ENCODE measurements around the gene AIPL1. TPM values are rescaled to one million over a fixed set of nuclear protein-coding genes. Genes with fewer than 3 reads are reported as not detected.

AIPL1 gene
- total RNA-seq, 1 donor from 2014 or later, result not detected

DNA sequence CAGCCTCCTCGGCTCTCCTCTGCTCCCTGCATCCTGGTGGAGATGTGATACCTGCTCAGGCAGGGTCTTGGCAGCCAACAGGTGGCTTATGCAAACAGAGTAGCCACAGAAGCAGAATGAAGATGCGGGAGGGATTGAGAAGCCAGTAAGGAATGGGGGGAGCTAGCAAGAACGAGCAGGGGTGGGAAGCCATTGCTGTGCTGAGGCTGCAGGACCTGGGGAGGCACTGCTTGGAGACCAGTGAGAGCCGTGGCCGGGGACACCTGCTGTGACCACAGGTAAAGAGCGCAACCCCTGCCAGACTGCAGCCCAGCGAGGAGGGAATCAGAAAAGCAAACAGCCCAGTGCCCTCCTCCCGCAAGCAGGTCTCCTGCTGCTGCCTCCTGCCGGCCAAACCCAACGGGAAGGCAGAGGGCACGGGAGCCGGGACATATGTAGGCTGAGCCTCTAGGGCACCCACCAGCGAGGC, 14.7 kb downstream of the AIPL1 start:
- DNase-seq (ENCODE audit: low read depth, low spot score), result no peak

DNA sequence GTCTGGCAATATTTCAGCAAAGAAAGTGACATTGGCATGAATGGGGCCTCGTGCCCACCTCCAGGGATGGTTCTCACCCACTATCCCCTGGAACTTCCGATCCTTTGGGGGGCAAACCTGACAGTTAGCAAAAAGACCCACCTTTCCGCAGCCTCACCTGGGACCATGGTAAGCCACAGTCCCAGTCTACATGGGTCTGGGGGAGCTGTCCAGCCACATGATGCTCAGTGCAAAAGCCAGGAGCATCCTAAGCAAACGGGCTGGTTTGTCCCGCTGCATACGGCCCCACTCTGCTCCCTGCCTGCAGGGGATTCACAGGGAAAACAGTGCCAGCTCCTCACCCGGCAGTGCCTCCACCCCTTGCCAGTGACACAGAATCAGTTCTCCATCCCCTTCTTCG, 19.3 kb downstream of the AIPL1 start:
- no peak for DNase-seq (ENCODE audit: low read depth, low spot score)

DNA sequence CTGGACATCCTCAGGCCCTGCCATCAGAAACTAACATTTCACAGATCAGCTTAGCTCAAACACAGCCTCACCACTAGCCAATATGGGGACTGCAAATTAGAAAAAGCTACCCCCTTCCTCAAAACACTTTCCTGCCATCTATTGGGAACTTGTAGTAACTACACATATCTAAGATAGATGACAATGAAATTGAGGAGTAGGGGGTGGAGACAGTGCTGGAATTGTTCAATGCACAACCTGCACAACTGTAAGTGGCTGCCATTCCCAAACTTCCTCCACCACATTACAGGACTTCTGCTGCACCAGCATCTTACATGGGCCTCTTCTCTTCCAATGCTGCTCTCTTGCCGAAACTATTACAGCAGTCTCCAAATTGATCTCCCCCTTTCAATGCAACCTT, 21.9 kb downstream of the AIPL1 start:
- DNase-seq (ENCODE audit: low read depth, low spot score), result peak; percentile 19

DNA sequence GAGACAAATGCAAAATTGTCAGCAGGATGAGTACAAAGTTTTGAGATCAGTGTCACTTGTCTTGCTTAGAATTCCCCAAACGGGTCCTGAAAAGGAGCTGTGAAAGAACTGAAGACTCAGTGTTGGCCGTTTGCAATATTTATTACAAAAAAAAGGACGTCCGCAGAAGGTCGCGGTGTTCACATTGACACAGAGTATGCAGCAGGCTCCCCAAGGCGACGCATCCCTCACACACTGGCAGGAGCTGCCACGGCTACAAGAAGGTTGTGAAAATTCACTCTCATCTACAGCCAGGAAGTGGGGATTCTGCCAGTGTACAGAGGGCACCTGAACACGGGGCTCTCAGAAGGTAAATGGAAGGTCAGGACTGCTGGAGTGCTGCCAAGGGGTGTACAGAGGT, 26.2 kb downstream of the AIPL1 start:
- DNase-seq (ENCODE audit: low read depth, low spot score), result no peak

DNA sequence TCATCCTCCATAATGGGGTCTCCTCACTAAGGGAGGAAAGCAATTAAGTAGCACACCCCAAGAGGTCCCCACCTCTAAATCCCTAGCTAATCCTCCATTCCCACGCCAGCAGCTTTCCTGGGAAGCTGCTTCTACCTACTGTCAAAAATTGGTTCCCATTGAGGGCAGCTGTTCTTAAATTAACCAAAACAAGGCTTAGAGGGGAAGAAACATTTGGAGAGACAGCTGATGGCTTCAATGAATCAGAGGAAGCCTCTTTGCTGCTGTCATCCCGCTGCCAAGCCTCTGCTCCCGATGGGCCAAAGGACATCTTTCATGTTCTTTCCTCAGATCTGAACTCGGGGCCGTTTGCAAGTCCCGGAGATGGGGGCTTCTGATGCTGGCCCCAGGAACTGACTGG, 26.6 kb downstream of the AIPL1 start:
- no peak for DNase-seq (ENCODE audit: low read depth, low spot score)

DNA sequence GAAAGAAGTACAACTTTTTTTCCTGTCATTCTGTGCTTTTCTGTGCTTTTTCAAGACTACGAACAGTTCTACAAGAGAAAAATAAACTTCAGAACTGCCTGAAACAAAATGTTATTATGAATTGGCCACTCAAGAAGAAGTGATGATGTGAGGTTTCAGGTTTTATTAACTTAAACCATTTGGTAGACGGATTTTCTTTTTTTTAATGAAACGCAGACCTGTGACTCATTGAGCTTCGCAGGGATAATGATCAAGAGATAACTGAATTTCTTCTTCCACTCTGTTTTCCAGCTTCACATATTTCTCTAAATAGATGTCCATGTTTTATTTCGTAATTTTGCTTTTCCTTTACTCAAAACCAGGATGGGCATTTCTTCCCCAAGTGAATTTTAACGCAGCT, 32.7 kb downstream of the AIPL1 start:
- no peak for DNase-seq (ENCODE audit: low read depth, low spot score)

DNA sequence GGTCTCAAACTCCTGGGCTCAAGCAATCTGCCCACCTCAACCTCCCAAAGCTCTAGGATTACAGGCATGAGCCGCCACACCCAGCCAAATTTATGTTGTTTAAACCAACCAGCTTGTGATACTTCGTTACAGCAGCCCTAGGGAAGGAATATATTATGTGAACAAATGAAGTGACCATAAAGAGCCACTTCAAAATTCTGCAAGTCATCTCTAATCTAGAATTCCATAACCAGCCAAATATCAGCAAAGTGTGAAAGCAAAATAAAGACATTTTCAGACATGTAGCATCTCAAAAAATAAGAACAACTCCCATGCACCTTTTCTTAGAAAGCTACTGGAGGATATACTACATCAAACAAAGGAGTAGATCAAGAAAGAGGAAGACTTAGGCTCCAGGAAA, 36.0 kb downstream of the AIPL1 start:
- DNase-seq (ENCODE audit: low read depth, low spot score), result no peak

DNA sequence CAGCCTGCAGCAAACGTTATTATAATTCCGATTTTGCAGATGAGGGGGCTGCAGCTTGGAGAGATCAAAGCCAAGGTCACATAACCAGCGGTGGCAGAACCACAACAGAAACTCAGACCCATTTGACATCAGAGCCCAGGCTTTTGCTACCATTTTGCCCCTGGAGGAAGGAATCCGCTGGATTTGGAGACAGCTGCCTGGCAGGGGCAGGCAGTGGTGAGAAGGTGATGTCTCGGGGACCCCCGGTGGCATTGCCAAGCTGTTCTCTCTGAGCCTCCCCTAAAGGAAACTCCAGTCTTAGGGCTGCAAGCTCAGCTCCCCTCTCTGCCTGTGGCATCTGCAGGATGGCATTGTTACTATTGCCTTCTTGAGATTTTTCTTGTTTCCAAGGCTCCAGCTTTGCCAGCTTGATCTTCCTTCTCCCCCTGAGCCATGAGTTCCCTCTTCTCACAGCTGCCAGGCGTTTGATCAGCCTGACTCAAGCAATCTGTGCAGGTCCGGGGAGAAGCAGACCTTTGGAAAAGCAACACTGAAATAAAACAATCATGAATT, 40.8 kb downstream of the AIPL1 start:
- no peak for DNase-seq (ENCODE audit: low read depth, low spot score)

DNA sequence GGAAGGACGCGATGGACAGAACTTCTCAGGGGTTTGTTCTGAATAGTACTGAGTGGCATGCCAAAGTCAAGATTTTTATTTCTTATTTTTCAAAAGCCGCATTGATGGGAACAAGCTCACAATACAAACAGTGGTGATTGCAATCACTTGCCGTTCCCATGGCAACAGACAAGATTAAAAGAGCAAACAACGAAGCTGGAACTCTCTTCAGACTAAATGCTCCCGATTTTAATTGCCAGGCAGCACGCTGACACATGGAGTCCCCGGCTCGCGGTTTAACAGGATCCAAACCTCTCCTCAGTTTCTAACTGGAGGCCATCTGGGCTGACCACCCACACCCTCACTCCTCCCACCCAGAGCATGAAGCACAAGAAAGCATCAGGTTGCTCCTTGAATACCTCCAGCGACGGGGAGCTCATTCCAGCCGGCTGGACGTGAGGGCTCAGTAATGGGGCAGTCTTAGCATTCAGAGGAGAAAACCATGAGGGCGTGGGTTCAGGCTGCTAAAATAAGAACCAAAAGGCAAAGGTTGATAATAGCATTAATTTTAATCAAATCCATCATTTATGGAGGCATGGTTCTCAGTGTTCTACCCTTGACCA, 41.5 kb downstream of the AIPL1 start:
- DNase-seq (ENCODE audit: low read depth, low spot score), result no peak

DNA sequence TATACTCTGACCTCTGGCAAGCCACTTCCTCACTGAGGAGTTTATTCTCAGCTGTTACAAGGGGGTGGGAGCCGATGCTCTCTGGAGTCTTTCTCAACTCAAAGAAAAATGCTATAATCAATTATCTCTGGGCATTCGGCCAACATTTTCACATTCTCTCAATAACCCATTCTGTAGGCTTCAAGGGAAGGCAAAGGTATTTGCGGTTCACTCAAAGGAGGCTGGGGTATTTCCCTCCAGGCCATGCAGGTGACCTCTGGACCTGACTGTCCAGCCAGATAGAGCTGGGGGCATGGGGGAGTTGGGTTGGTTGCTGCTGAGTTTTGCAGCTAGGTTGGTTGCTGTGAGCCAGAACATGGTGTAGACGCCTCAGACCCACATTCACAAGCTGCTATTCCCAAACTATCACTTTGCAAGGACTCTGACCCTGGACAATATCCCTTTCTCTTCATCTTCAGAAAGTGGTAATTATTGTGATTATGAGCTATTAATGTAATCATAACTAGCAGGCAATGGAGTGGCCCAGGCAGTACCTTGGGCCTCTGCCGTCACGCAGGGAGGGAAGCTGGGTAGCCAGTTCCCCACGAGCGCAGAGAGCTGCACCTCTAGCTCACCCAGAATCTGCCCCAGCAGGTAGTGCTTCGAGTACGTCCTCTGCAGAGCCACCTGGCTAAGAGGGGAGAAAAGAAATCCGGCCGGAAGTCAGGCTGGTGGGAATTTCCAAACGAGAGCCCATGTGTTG, 42.1 kb downstream of the AIPL1 start:
- DNase-seq (ENCODE audit: low read depth, low spot score), result no peak

DNA sequence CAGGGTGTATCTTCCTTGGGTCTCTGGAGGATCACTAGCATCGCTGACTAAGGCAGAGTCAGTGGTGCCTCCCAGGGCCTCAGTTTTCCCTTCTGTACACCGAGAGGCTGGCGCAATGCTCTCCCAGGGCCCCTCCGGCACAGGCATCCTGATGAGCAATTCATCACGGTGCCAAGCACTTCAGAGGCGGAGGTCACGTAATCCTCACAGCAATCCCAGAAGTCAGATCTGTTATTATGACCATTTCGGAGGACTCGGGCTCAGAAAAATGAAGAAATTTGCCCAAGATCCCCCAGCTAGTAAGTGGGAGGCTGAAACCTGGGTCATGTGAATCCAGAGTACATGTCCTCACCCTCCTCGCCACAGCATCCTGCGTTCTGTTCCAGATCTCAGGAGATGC, 46.5 kb downstream of the AIPL1 start:
- no peak for DNase-seq (ENCODE audit: low read depth, low spot score)

DNA sequence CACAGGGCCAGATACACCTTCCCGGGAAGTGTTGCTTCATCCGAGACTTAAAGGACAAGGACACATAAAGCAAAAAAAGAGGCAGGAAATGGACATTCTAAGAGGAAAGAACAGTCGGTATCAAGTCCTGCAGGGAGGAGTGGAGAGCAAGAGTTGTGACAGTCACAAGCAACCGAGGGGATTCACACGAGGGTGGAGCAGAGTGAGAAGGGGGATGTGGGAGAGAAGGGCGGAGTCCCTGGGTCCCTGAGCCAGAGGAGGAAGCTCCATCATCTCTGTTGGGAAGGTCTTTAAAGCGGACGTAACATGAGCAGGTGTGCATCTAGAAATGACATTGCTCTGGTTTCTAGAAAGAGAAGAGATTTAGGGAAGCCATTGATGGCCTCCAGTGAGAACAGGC, 47.1 kb downstream of the AIPL1 start:
- DNase-seq (ENCODE audit: low read depth, low spot score), result no peak

DNA sequence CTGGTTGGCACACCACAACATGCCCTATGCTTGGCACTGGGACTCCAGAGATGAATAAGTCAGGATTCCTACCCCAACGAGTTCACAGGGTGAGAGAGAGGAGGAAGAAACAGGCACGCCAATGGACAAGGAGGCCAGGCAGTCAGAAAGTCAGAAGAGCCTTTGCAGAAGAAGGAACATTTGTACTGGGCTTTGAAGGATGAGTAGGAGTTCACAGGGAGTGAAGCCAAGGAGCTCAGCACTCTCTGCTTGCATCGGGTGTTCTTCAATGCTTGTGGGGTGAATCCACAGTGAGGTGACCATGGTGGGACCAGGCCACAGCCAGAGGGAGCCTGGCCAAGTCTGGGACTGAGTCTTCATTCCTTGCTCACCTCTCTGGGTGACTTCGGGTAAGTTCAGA, 47.5 kb downstream of the AIPL1 start:
- DNase-seq (ENCODE audit: low read depth, low spot score), result no peak

DNA sequence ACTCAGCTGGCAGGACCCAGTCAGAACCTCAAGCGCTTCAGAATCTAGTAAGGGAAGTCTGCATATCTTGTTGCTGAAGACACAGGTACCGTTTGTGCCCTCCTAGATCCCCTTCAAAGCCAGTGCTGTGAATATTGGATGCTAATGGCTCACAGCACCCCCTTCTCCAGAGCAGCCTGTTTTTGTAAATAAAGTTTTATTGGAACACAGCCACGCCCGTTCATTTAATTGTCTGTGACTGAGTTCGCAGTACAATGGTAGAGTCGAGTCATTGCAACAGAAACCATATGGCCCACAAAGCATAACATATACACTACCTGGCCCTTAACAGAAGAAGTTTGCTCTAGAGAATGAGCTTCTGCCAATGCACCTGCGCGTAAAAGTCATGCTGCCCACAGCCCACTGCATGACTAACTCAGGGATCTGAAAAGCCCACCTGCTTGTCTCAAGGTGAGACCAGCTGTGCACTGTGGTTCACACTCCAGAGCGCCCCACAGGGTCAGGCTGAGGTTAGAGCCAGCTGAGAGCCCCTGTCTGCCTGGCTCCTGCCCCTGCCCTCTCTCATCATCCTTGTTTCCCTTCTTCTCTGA, 48.8 kb downstream of the AIPL1 start:
- no peak for DNase-seq (ENCODE audit: low read depth, low spot score)

DNA sequence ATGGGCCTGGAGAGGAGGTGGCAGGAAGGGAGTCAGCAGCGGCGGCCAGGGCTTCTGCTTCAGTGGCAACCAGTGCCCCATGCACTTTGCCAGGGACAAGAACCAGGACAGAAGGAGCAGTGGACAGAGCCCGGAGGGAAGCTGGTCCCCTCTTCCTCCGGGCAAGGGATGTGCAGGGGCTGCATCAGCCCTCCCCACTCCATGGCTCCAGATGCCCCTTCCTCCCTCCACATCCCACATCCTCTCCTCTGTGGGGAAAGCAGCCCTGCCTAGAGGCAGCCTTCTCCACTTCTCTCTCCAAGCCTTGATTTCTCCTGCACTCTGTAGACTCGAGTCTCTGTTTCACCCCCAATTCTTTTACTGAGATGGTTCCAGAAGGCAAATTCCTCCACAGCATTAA, 50.4 kb downstream of the AIPL1 start:
- no peak for DNase-seq (ENCODE audit: low read depth, low spot score)

DNA sequence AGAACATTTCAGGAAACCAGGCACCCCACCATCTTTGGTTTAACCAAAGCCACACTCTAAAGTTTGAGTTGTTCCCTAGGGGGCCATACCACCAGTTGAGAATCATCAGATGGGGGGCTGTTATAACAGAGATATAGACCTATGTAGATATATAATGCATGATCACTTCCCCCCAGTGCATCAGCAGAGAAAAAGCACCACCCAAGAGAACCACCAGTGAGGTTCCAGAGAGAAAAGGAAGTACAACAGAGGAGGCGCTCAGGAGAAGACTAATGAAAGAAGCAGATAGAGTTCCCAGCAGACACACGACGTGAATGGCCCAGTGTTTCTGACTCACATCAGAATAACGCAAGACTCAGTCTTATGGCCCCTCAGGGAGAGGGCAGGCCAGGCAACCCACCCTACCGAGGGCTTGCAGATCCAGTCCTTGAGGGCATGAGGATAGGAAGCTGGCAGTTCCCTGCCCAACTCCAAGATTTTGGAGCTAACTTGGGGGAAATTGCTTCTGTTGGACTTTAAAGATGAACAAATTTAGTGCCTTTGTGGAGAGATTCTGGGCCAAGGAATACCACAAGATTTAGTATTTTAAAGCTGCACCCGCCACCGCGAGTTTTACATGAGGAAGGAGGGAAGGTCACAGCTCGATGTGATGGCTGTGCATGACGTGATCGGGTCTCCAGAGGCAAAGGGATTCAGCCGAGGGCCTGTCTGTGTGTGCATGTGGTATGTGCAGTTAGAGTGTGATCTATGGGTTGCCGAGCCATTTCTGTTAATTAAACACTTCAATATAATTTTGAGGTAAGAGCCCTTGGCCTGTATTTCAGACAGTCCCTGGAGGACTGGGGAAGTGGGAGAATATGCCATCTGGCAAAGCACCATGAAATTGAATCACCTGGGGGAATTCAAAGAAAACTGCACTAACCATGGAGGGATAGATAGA, 53.1 kb downstream of the AIPL1 start:
- no peak for DNase-seq (ENCODE audit: low read depth, low spot score)

DNA sequence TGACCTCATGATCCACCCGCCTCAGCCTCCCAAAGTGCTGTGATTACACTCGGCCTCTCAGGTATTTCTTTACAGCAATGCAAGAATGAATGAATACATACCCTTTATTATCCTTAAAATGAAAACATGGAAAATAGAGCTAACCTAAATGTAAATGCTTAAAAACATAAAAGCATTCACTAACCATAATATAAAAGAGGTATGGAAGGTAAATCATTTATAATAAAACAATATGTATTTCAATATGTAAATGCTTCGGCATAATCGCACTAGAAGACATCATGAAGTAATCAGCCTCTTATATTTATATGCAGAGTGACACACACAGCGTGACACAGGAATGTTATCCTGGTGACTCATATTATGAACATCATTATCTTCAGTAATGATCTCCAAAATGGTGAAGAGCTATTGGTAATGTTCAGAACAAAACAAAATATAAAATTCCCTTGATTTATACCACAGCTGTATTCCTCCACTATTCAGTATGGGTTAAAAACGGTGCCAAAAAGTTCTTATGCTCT, 53.9 kb downstream of the AIPL1 start:
- DNase-seq (ENCODE audit: low read depth, low spot score), result no peak

DNA sequence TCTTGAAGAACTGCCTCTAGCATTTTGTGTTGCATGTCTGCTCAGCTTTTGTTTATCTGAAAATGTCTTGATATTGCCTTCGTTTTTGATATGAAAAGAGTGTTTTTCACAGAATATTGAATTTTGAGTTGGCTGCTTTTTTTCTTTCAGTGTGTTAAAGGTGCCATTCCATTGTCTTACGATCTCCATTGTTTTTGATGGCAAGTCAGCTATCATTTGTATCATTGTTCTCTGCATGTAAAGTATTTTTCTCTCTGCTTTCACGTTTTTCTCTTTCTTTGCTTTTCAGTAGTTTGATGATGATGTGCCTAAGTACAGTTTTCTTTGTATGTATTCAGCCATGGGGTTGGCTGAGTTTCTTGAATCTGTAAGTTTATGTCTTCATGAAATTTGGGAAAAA, 57.0 kb downstream of the AIPL1 start:
- no peak for DNase-seq (ENCODE audit: low read depth, low spot score)

DNA sequence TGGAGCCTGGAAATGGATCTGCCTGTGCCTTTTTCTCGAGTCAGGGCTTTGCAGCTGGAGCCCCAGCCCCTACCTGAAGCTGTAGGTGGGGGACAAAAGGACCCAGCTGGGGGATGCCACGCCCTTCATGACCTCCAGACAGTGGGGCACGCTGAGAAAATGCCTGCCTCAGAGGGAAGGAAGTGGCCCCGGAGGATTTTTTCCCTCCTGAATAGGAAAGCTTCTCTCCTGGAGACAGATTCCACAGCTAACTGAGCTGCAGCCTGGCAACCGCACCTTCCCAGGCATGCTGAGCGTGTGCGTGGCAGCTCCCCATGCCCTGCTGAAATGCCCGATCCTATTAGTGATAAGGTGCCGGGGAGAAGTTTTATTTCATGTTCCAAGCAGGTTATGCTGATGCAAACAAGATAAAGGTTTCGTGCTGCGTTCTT, 58.0 kb downstream of the AIPL1 start:
- DNase-seq (ENCODE audit: low read depth, low spot score), result no peak

DNA sequence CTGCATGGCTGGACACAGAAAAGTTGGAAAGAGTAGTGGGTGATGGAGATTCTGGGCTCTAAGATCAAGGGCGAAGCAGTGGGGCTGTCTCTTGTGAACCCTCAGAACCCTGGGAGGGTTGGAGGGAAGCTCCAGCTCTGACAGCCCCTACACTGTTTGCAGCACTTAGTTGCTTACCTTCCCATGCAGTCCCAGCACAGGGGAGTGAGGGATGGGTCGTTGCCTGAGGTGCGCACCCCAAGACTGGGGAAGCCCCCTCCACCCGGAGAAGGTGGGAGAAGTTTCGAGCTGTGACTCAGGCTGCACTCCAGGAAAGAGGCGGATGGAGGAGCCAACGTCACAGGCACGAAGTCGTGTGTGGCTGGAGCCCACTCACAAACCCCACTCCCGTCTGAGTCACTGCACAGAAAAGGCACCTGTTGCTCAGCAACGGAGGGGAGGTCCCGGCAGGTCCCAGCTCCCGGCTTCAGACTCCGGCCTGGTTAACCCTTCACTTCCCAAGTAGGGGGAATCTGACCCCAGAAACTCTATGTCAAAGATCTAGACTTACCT, 60.1 kb downstream of the AIPL1 start:
- no peak for DNase-seq (ENCODE audit: low read depth, low spot score)

DNA sequence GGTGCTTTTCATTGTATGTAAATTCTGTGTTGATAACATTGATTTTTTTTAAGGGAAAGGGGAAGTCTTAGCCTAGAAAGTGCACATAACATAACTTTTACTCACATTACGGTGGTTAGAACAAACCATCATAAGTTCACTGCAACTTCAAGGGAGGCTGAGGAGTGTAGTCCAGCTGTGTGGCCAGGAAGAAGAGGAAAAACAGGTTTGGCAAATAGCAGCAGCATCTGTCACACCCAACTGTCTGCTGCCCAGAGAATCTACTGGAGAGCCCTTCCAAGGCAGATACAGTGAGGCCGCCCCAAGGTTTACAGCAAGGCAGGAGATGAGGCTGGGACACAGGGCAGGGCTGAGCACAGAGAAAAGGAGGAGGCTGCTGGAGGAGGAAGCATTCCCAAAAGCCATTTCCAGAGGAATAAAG, 60.6 kb downstream of the AIPL1 start:
- DNase-seq (ENCODE audit: low read depth, low spot score), result no peak

Data from pulmonary artery endothelial cell (primary cell).